Activated naive CD8-positive, alpha-beta T cell treated with anti-CD3 and anti-CD28 coated beads, Interleukin-2, amount 10 ng/mL, durations not matched to agents 7 days and 5 days (primary cell): Measurements from ENCODE around the gene CRYAA. TPM values are rescaled to one million over a fixed set of nuclear protein-coding genes. Genes with fewer than 3 reads are reported as not detected.
A peak's percentile ranks its signal among the peaks of the same experiment; 100 is the strongest.

ENCODE experiments used
- ATAC-seq: fragments of 150-1000 bp; cut with Tn5 transposase; one replicate; pipeline ENCODE4 v1.10.0; 2021; ENCODE audit warnings: low read depth, moderate library complexity
- POLR2A ChIA-PET: fragments of 350-600 bp; sonication (Branson Sonifier 250); formaldehyde crosslinking; loops from one replicate; lab custom pipeline; 2021; ENCODE audit warnings: antibody characterized with exemption; lab: Charles Lee
- DNase-seq: peaks from one replicate; pipeline ENCODE4 v3.0.0; 2021
- H3K27ac Mint-ChIP-seq: one replicate; pipeline ENCODE4 v1.8.0; 2022; ENCODE audit warnings: mild to moderate bottlenecking, mixed read lengths
- H3K27me3 Mint-ChIP-seq: one replicate; pipeline ENCODE4 v1.8.0; 2022; ENCODE audit warnings: mild to moderate bottlenecking, moderate library complexity, mixed read lengths
- H3K36me3 Mint-ChIP-seq: one replicate; pipeline ENCODE4 v1.8.0; 2021; ENCODE audit warnings: mild to moderate bottlenecking, mixed read lengths
- H3K4me1 Mint-ChIP-seq: one replicate; pipeline ENCODE4 v1.8.0; 2021; ENCODE audit warnings: mixed read lengths
- H3K4me3 Mint-ChIP-seq: one replicate; pipeline ENCODE4 v1.8.0; 2022; ENCODE audit warnings: mild to moderate bottlenecking, moderate library complexity, mixed read lengths
- H3K9me3 Mint-ChIP-seq: one replicate; pipeline ENCODE4 v1.8.0; 2021; ENCODE audit warnings: mixed read lengths
- total RNA-seq, 2 experiments: library from RNA; stranded (reverse); gene quantifications; one replicate each; pipeline ENCODE4 v1.2.3, GENCODE V29; 2021

CRYAA gene
- total RNA-seq, 2 experiments from 2014 or later: not detected

GRCh38 chr21:43188181-43188580 is 19.4 kb downstream of the CRYAA start:
- Mint-ChIP-seq H3K4me1 (peaks cover 19% of the 10 kb centered on the region), H3K4me3 (no peak overlapping the region), H3K27ac (no peak overlapping the region), H3K9me3 (peaks cover 2% of the 10 kb centered on the region), H3K27me3 (peaks cover 8% of the 10 kb centered on the region), H3K36me3 (no peaks in the 10 kb centered on the region)
- DNase-seq (peak; percentile 7), ATAC-seq (no peak)
- POLR2A ChIA-PET: no interaction called here

- peak; percentile 14 for DNase-seq
- no peak for ATAC-seq
- Mint-ChIP-seq H3K36me3 (no peaks in the 10 kb centered on the region), H3K27me3 (peaks cover 8% of the 10 kb centered on the region), H3K4me3 (no peak overlapping the region), H3K4me1 (peaks cover 21% of the 10 kb centered on the region), H3K27ac (no peak overlapping the region), H3K9me3 (peaks cover 2% of the 10 kb centered on the region)
- POLR2A ChIA-PET: no interaction called here
Measured at GRCh38 chr21:43188592-43189210, 19.9 kb downstream of the CRYAA start.

- Mint-ChIP-seq H3K4me3 (no peak overlapping the region), H3K36me3 (no peaks in the 10 kb centered on the region), H3K9me3 (peaks cover 2% of the 10 kb centered on the region), H3K4me1 (peaks cover 28% of the 10 kb centered on the region), H3K27me3 (peaks cover 8% of the 10 kb centered on the region), H3K27ac (no peak overlapping the region)
- ATAC-seq: no peak
- DNase-seq: no peak
- POLR2A ChIA-PET: no interaction called here
Measured at GRCh38 chr21:43189936-43190335, 21.1 kb downstream of the CRYAA start.

- Mint-ChIP-seq H3K4me1 (peaks cover 29% of the 10 kb centered on the region), H3K9me3 (peaks cover 2% of the 10 kb centered on the region), H3K4me3 (no peak overlapping the region), H3K27ac (no peak overlapping the region), H3K27me3 (peaks cover 8% of the 10 kb centered on the region), H3K36me3 (no peaks in the 10 kb centered on the region)
- POLR2A ChIA-PET: no interaction called here
- ATAC-seq (no peak), DNase-seq (peak; percentile 4)
Measured at GRCh38 chr21:43190544-43190943, 21.7 kb downstream of the CRYAA start.

- Mint-ChIP-seq H3K27ac (no peak overlapping the region), H3K4me1 (peaks cover 31% of the 10 kb centered on the region), H3K4me3 (no peak overlapping the region), H3K36me3 (no peaks in the 10 kb centered on the region), H3K9me3 (peaks cover 2% of the 10 kb centered on the region), H3K27me3 (peaks cover 8% of the 10 kb centered on the region)
- peak; percentile 23 for DNase-seq
- no peak for ATAC-seq
- POLR2A ChIA-PET: no interaction called here
Measured at GRCh38 chr21:43190951-43191350, 22.1 kb downstream of the CRYAA start.

- Mint-ChIP-seq H3K27ac (no peak overlapping the region), H3K4me3 (no peak overlapping the region), H3K36me3 (no peaks in the 10 kb centered on the region), H3K4me1 (peaks cover 32% of the 10 kb centered on the region), H3K27me3 (peaks cover 8% of the 10 kb centered on the region), H3K9me3 (peaks cover 2% of the 10 kb centered on the region)
- ATAC-seq (no peak), DNase-seq (peak; percentile 10)
- POLR2A ChIA-PET: interaction anchor here (0.6 kb wide), 1 partner anchor 171 kb away, joined by 5 read pairs; no protein-coding TSS in a partner anchor
Measured at GRCh38 chr21:43191521-43191920, 22.7 kb downstream of the CRYAA start.

GRCh38 chr21:43191971-43192370 is 23.2 kb downstream of the CRYAA start:
- DNase-seq (no peak), ATAC-seq (no peak)
- H3K36me3 Mint-ChIP-seq: no peaks in the 10 kb centered on the region
- H3K27ac Mint-ChIP-seq: no peak overlapping the region
- POLR2A ChIA-PET: interaction anchor here (0.6 to 1.1 kb wide), 2 partner anchors 19 to 170 kb away, joined by 3 to 5 read pairs; no protein-coding TSS in a partner anchor
- H3K4me3 Mint-ChIP-seq: no peak overlapping the region
- H3K9me3 Mint-ChIP-seq: peaks cover 2% of the 10 kb centered on the region
- peaks cover 8% of the 10 kb centered on the region for H3K27me3 Mint-ChIP-seq
- H3K4me1 Mint-ChIP-seq: peaks cover 36% of the 10 kb centered on the region

GRCh38 chr21:43192501-43193081 is 23.8 kb downstream of the CRYAA start:
- POLR2A ChIA-PET: interaction anchor here (1.1 kb wide), 1 partner anchor 18 kb away, joined by 3 read pairs; no protein-coding TSS in a partner anchor
- H3K36me3 Mint-ChIP-seq: peaks cover 4% of the 10 kb centered on the region
- H3K4me3 Mint-ChIP-seq: no peak overlapping the region
- peak overlapping the region; percentile 21 for H3K27ac Mint-ChIP-seq
- DNase-seq (peak; percentile 15), ATAC-seq (no peak)
- H3K27me3 Mint-ChIP-seq: peaks cover 8% of the 10 kb centered on the region
- H3K4me1 Mint-ChIP-seq: peaks cover 41% of the 10 kb centered on the region
- peaks cover under 1% of the 10 kb centered on the region for H3K9me3 Mint-ChIP-seq

GRCh38 chr21:43193088-43193650 is 24.4 kb downstream of the CRYAA start:
- H3K36me3 Mint-ChIP-seq: peaks cover 5% of the 10 kb centered on the region
- peaks cover 8% of the 10 kb centered on the region for H3K27me3 Mint-ChIP-seq
- peaks cover 39% of the 10 kb centered on the region for H3K4me1 Mint-ChIP-seq
- DNase-seq: no peak
- ATAC-seq: no peak
- H3K27ac Mint-ChIP-seq: peak overlapping the region; percentile 64
- H3K4me3 Mint-ChIP-seq: no peak overlapping the region
- POLR2A ChIA-PET: interaction anchor here (1.1 kb wide), 1 partner anchor 17 kb away, joined by 3 read pairs; no protein-coding TSS in a partner anchor
- H3K9me3 Mint-ChIP-seq: peaks cover 1% of the 10 kb centered on the region

GRCh38 chr21:43193651-43194302 is 25.0 kb downstream of the CRYAA start:
- peaks cover 11% of the 10 kb centered on the region for H3K36me3 Mint-ChIP-seq
- POLR2A ChIA-PET: no interaction called here
- H3K9me3 Mint-ChIP-seq: peaks cover 7% of the 10 kb centered on the region
- peak overlapping the region; percentile 49 for H3K27ac Mint-ChIP-seq
- peaks cover 14% of the 10 kb centered on the region for H3K27me3 Mint-ChIP-seq
- ATAC-seq (no peak), DNase-seq (peak; percentile 28)
- H3K4me1 Mint-ChIP-seq: peaks cover 37% of the 10 kb centered on the region
- no peak overlapping the region for H3K4me3 Mint-ChIP-seq

GRCh38 chr21:43194303-43195120 is 25.7 kb downstream of the CRYAA start:
- peaks cover 7% of the 10 kb centered on the region for H3K9me3 Mint-ChIP-seq
- ATAC-seq (no peak), DNase-seq (peak; percentile 28)
- peaks cover 11% of the 10 kb centered on the region for H3K36me3 Mint-ChIP-seq
- H3K27me3 Mint-ChIP-seq: peaks cover 17% of the 10 kb centered on the region
- H3K4me3 Mint-ChIP-seq: no peak overlapping the region
- H3K27ac Mint-ChIP-seq: peak overlapping the region; percentile 49
- POLR2A ChIA-PET: no interaction called here
- H3K4me1 Mint-ChIP-seq: peaks cover 35% of the 10 kb centered on the region

- DNase-seq: no peak
- peaks cover 11% of the 10 kb centered on the region for H3K36me3 Mint-ChIP-seq
- no peak overlapping the region for H3K27ac Mint-ChIP-seq
- ATAC-seq: no peak
- POLR2A ChIA-PET: no interaction called here
- H3K9me3 Mint-ChIP-seq: peaks cover 11% of the 10 kb centered on the region
- peaks cover 35% of the 10 kb centered on the region for H3K4me1 Mint-ChIP-seq
- peaks cover 18% of the 10 kb centered on the region for H3K27me3 Mint-ChIP-seq
- H3K4me3 Mint-ChIP-seq: no peak overlapping the region
Measured at GRCh38 chr21:43195121-43196021, 26.6 kb downstream of the CRYAA start.
